Measurements from ENCODE around the gene FBXL15. TPM values are rescaled to one million over a fixed set of nuclear protein-coding genes. Genes with fewer than 3 reads are reported as not detected.

FBXL15 gene
- total RNA-seq, 1 donor from 2014 or later, result 16.6 TPM

GRCh38 chr10:102410429-102411073 is 10.1 kb upstream of the FBXL15 start:
- Histone ChIP-seq H3K4me1 (peaks cover 12% of the 10 kb centered on the region), H3K27ac (no peak overlapping the region), H3K36me3 (no peaks in the 10 kb centered on the region), H3K4me3 (peak overlapping the region; percentile 20), H3K27me3 (ENCODE audit: low read depth) (peaks cover 73% of the 10 kb centered on the region), H3K9me3 (no peaks in the 10 kb centered on the region)
- TF ChIP-seq CTCF (IDR thresholded peaks at IDR 0.05), result no peak
- DNase-seq, result peak; percentile 43
- no peak for ATAC-seq
- intact Hi-C loops (cut with DNase I), result no loop called here

- peaks cover 82% of the 10 kb centered on the region for H3K27me3 ChIP-seq (ENCODE audit: low read depth)
- no peaks in the 10 kb centered on the region for H3K36me3 ChIP-seq
- intact Hi-C loops (cut with DNase I), result no loop called here
- no peak overlapping the region for H3K27ac ChIP-seq
- DNase-seq (no peak), ATAC-seq (no peak)
- H3K4me1 ChIP-seq, result peaks cover 12% of the 10 kb centered on the region
- no peak for TF ChIP-seq CTCF (IDR thresholded peaks at IDR 0.05)
- no peaks in the 10 kb centered on the region for H3K9me3 ChIP-seq
- no peak overlapping the region for H3K4me3 ChIP-seq
These were observed 9.0 kb upstream of the FBXL15 start for GRCh38 chr10:102411341-102412255.

DNA sequence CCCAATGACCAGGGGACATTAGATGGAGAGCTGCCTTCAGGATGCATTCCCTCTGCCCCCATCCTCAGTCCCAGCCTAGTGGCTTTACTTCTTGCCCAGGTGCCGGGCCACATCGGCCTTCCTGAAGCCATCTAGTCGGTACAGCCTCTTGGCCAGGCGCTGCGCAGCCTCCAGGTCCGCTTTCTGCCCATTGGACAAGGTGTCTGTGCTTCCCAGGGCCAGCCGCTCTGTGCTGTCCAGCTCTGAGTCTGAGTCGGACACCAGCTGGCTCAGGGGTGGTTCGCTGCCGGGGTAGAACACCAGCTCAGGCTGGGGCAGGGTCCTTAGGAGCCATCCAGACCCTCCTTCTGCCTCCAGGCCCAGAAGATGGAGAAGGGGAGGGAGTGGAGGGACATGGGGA is 8.3 kb upstream of the FBXL15 start:
- DNase-seq (no peak), ATAC-seq (no peak)
- H3K27ac ChIP-seq, result no peak overlapping the region
- H3K27me3 ChIP-seq (ENCODE audit: low read depth), result peaks cover 87% of the 10 kb centered on the region
- peaks cover 12% of the 10 kb centered on the region for H3K4me1 ChIP-seq
- intact Hi-C loops (cut with DNase I), result no loop called here
- H3K4me3 ChIP-seq, result no peak overlapping the region
- no peak for TF ChIP-seq CTCF (IDR thresholded peaks at IDR 0.05)
- H3K9me3 ChIP-seq, result no peaks in the 10 kb centered on the region
- no peaks in the 10 kb centered on the region for H3K36me3 ChIP-seq

DNA sequence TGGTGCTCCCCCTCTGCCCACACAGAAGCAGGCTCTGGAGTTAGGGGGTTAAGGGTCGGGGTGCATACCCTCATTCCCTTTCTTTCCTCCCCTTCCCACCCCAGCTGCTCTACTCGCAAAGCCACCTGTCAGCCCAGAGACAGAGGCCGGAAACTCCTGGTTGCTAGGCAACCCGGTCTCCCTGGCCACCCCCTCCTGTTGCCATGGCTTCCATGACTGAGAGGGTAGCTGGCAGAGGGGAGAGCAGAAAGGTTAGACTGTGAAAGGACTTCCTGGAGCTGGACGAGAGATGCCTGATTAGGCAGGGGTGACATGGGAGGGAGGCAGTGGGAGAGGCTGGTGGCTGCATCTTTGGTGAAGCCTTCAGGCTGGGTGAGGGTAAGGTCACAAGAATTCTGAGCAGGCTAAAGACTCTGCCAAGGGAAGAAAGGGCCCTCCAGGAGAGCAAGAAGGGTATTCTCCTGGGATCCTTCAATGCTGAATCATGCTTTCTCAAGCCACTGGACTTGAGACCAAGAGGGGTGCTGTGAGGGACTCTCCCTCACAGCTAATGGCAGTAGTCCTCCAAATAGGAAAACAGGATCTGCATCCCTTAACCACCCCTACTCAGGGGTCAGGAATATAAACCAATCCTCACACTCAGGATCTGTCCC is 7.5 kb upstream of the FBXL15 start:
- H3K4me3 ChIP-seq, result no peak overlapping the region
- H3K4me1 ChIP-seq, result peaks cover 12% of the 10 kb centered on the region
- DNase-seq, result no peak
- no peak for ATAC-seq
- intact Hi-C loops (cut with DNase I), result no loop called here
- peaks cover 86% of the 10 kb centered on the region for H3K27me3 ChIP-seq (ENCODE audit: low read depth)
- TF ChIP-seq CTCF (IDR thresholded peaks at IDR 0.05), result no peak
- H3K36me3 ChIP-seq, result no peaks in the 10 kb centered on the region
- H3K27ac ChIP-seq, result no peak overlapping the region
- H3K9me3 ChIP-seq, result no peaks in the 10 kb centered on the region

- DNase-seq, result no peak
- no peak for ATAC-seq
These were observed 6.7 kb upstream of the FBXL15 start for GRCh38 chr10:102413806-102414561.

More at GRCh38 chr10:102413806-102414561, 6.7 kb upstream of the FBXL15 start:
- peaks cover 86% of the 10 kb centered on the region for H3K27me3 ChIP-seq (ENCODE audit: low read depth)
- TF ChIP-seq CTCF (IDR thresholded peaks at IDR 0.05), result no peak
- H3K9me3 ChIP-seq, result no peaks in the 10 kb centered on the region
- H3K36me3 ChIP-seq, result no peaks in the 10 kb centered on the region
- H3K27ac ChIP-seq, result no peak overlapping the region
- intact Hi-C loops (cut with DNase I), result no loop called here
- H3K4me3 ChIP-seq, result no peak overlapping the region
- H3K4me1 ChIP-seq, result peaks cover 16% of the 10 kb centered on the region

All from lower lobe of right lung (tissue), 2 donors.